Mucosa of descending colon (tissue), 3 donors: ENCODE results near the gene IL17RC. TPM values are rescaled to one million over a fixed set of nuclear protein-coding genes. Genes with fewer than 3 reads are reported as not detected.
A peak's percentile ranks its signal among the peaks of the same experiment; 100 is the strongest.

Experiments
- ATAC-seq: fragments of 200-7000 bp; cut with Tn5 transposase; one replicate; pipeline ENCODE4 v1.9.1; 2020; ENCODE audit warnings: mild to moderate bottlenecking, moderate library complexity
- DNase-seq, 3 donors: peaks; one replicate each; pipeline ENCODE4 v3.0.0-alpha.2; 2020
- H3K36me3 ChIP-seq: fragments of 200-600 bp; one replicate; pipeline ENCODE4 v1.8.0; 2021; ENCODE audit warnings: low read depth, mild to moderate bottlenecking
- H3K4me1 ChIP-seq: fragments of 200-600 bp; one replicate; pipeline ENCODE4 v1.8.0; 2021; ENCODE audit warnings: low read depth, mild to moderate bottlenecking
- H3K4me3 ChIP-seq: fragments of 200-600 bp; one replicate; pipeline ENCODE4 v1.8.0; 2021; ENCODE audit warnings: mild to moderate bottlenecking
- H3K9me3 ChIP-seq: fragments of 200-600 bp; one replicate; pipeline ENCODE4 v1.8.0; 2021; ENCODE audit warnings: mild to moderate bottlenecking
- CTCF ChIP-seq: fragments of 200-600 bp; IDR thresholded peaks from one replicate; pipeline ENCODE4 v1.8.0; 2022; ENCODE audit warnings: antibody characterized with exemption, mild to moderate bottlenecking
- intact Hi-C, 2 donors: fragments of 100-400 bp; cut with DNase I in 1 of 2; cut with micrococcal nuclease in 1 of 2; formaldehyde crosslinking; loops; one replicate each; pipeline versions ENCODE4 v1.11.0 to v1.11.1; 2022; cut with DNase I, micrococcal nuclease
- total RNA-seq, 3 donors: library from RNA; stranded (reverse); fragmentation: NEBNext Ultra II Directional in 2 of 3; extraction: Animal tissue kit (Norgen Biotek cat#: 25700) in 2 of 3; gene quantifications; one replicate each; pipeline versions ENCODE4 v1.2.1 to v1.2.4, GENCODE V29; 2021 to 2023
- donor health status: DM: no; HTN: no; CAD: no; lungs with moderate emphysema.
- donor health status: DM: no; HTN: no; CAD: no.
- donor health status: DM: no; HTN: yes; CAD: no.

The IL17RC gene
- total RNA-seq, 3 donors from 2014 or later = 36.1 to 45.6 (median 44.0) TPM

GRCh38 chr3:9930804-9931418 is 14.0 kb downstream of the IL17RC start:
- Histone ChIP-seq H3K9me3 (no peaks in the 10 kb centered on the region), H3K36me3 (no peaks in the 10 kb centered on the region), H3K4me3 (no peak overlapping the region), H3K4me1 (peaks cover 22% of the 10 kb centered on the region)
- no peak for TF ChIP-seq CTCF
- DNase-seq (no peak), ATAC-seq (no peak)
- intact Hi-C loops = no loop called here

GRCh38 chr3:9932535-9932842 is 15.6 kb downstream of the IL17RC start:
- Histone ChIP-seq H3K4me3 (peak overlapping the region; percentile 31), H3K4me1 (peaks cover 22% of the 10 kb centered on the region), H3K36me3 (no peaks in the 10 kb centered on the region), H3K9me3 (no peaks in the 10 kb centered on the region)
- DNase-seq (peak in 1 of 3 donors; percentile 21), ATAC-seq (no peak)
- intact Hi-C loops = no loop called here
- no peak for TF ChIP-seq CTCF

GRCh38 chr3:9932843-9933560 is 16.1 kb downstream of the IL17RC start:
- H3K36me3 ChIP-seq = no peaks in the 10 kb centered on the region
- intact Hi-C loops = no loop called here
- ATAC-seq (peak; percentile 81), DNase-seq (peak; percentile 85 to 92 (median 90))
- TF ChIP-seq CTCF = peak; percentile 51
- no peaks in the 10 kb centered on the region for H3K9me3 ChIP-seq
- peaks cover 22% of the 10 kb centered on the region for H3K4me1 ChIP-seq
- H3K4me3 ChIP-seq = peak overlapping the region; percentile 31

GRCh38 chr3:9933561-9934234 is 16.8 kb downstream of the IL17RC start, which contains the start of gene CRELD1:
Gene CRELD1, plus strand, starts transcription at chr3:9933834. Its CDS starts 605 bp downstream, at chr3:9934439.
- Histone ChIP-seq H3K4me1 (peaks cover 22% of the 10 kb centered on the region), H3K4me3 (peak within 1 kb of the TSS; percentile 31), H3K9me3 (no peaks in the 10 kb centered on the region), H3K36me3 (no peaks in the 10 kb centered on the region)
- DNase-seq (peak; percentile 98 to 99 (median 98)), ATAC-seq (peak; percentile 94)
- no peak for TF ChIP-seq CTCF
- intact Hi-C loops = no loop called here

GRCh38 chr3:9934235-9934621 is 17.3 kb downstream of the IL17RC start:
- DNase-seq = peak in 2 of 3 donors; percentile 33 to 52
- no peak for TF ChIP-seq CTCF
- ATAC-seq = no peak
- H3K36me3 ChIP-seq = no peaks in the 10 kb centered on the region
- H3K4me1 ChIP-seq = peaks cover 22% of the 10 kb centered on the region
- H3K4me3 ChIP-seq = peak overlapping the region; percentile 31
- no peaks in the 10 kb centered on the region for H3K9me3 ChIP-seq
- intact Hi-C loops = no loop called here
